Measurements from ENCODE around the gene VAMP5. TPM values are rescaled to one million over a fixed set of nuclear protein-coding genes. Genes with fewer than 3 reads are reported as not detected.

Gene VAMP5
- total and polyA plus RNA-seq, 9 of the 15 experiments (the other 6 are each of a cell fraction or from before 2014, with no cell fraction given) = 0.54 to 1.9 (median 1.5) TPM; not detected in 2

GRCh38 chr2:85539361-85540132 lies 44.7 kb upstream of the VAMP5 start (continued):
- TF ChIP-seq MGA (IDR thresholded peaks at IDR 0.05) (peak; percentile 83), GTF2F1 (IDR thresholded peaks at IDR 0.05; ENCODE audit: low read depth, low read length) (0 out of 2 replicates have a peak, but pooled peaks have one; percentile 17), CEBPB (tag; IDR thresholded peaks at IDR 0.05) (no peak), JUN (IDR thresholded peaks at IDR 0.05; ENCODE audit: borderline replicate concordance, low read depth, low read length) (peak; percentile 35; the same call in 1 of the 2 replicates), JUN (CRISPR knock-in tag; IDR thresholded peaks at IDR 0.05; ENCODE audit: borderline replicate concordance) (no peak; the same call in 1 of the 2 replicates), BRCA1 (IDR thresholded peaks at IDR 0.05) (no peak), BRCA1 (CRISPR knock-in tag; IDR thresholded peaks at IDR 0.05) (0 out of 2 replicates have a peak, but pooled peaks have one; percentile 83), PHTF2 (CRISPR knock-in tag; IDR thresholded peaks at IDR 0.05) (peak; percentile 81; the same call in 1 of the 2 replicates), ZNF24 (IDR thresholded peaks at IDR 0.05) (no peak), CBFB (CRISPR knock-in tag; IDR thresholded peaks at IDR 0.05) (peak; percentile 72; the same call in 1 of the 2 replicates), HNRNPH1 (optimal IDR thresholded peaks at IDR 0.05; ENCODE audit: low read depth, low read length) (peak; percentile 15), NCOR1 (IDR thresholded peaks at IDR 0.05) (0 out of 2 replicates have a peak, but pooled peaks have one; percentile 2), ZNF398 (CRISPR knock-in tag; IDR thresholded peaks at IDR 0.05) (no peak), MED1 (CRISPR knock-in tag; IDR thresholded peaks at IDR 0.05; ENCODE audit: borderline replicate concordance) (0 out of 2 replicates have a peak, but pooled peaks have one; percentile 88), CHD1 (IDR thresholded peaks at IDR 0.05; ENCODE audit: low read length) (peak; percentile 22)

Data from K562 (cell line).